GDM1 (cell line): ENCODE measurements around the gene TTC39B.
A peak's percentile ranks its signal among the peaks of the same experiment; 100 is the strongest.

Experiments
- DNase-seq: peaks from one replicate; lab custom pipeline; 2025; lab: John Stamatoyannopoulos, UW

Gene TTC39B

DNA sequence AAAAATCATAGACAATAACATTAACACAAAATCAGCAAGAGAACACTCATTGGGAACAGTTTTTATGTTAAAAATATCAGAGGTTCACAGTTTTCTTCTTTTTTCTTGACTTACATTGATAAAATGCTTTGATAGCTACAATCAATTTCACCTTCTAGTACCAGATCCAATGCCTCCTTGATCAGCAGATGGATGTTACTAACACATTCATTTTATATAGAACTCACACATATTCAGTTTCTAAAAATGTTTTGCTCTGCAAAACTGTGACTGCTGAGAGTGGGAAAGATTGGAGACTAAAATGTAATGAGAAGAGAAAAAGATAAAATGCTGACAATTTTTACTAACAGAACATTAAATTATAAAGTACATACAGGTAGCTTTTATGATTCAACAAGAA, 143.1 kb downstream of the TTC39B start:
- no peak for DNase-seq

DNA sequence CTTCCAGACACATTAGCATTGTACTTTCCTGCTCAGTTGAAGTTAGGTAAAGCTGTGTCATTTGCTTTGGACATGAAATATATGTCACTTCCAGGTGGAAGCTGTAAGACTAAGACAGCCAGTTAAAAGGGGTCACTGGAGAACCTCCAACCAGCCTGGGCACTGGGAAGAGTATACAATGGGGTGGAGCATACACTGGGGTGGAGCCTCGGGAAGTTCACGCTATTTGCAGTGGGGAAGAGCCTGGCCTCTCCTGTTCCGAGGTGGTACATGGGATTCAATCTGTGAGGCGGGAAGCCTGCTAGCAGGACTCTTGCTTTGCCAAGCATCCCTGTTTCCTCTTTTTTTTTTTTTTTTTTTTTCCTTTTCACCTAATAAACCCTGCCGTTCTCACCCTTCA, 145.3 kb downstream of the TTC39B start:
- no peak for DNase-seq

DNA sequence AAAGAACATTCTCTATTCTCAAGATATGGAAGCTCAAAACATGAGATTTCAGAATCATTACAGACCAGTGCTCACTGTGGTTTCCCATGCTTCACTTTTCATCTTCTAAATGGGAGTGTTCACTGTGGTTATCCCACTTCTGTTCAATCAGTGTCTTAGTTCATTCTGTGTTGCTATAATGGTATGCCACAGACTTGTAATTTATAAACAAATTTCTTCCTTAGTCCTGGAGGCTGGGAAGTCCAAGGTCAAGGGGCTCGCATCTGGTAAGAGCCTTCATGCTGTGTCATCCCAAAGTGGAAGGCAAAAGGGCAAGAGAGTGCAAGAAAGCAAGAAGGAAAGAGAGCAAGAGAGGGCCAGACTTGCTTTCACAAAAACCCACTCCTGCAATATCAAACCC, 146.3 kb downstream of the TTC39B start:
- no peak for DNase-seq

DNA sequence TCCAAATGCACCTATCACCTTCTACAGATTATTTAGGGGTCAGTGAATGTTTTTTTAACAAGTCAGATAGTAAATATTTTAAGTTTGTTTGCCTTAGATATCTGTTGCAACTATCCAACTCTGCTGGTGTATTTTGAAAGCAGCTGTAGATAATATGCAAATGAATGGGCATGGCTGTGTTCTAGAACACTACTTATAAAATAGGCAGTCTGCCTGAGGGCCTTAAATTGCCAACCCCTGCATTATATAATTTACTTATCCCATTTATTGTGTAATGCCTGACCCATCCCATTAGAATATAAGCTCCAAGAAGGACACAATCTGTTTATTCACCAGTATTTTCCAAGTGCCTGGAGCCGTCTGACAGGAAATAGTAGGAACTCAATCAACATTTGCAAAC, 149.0 kb downstream of the TTC39B start:
- no peak for DNase-seq

DNA sequence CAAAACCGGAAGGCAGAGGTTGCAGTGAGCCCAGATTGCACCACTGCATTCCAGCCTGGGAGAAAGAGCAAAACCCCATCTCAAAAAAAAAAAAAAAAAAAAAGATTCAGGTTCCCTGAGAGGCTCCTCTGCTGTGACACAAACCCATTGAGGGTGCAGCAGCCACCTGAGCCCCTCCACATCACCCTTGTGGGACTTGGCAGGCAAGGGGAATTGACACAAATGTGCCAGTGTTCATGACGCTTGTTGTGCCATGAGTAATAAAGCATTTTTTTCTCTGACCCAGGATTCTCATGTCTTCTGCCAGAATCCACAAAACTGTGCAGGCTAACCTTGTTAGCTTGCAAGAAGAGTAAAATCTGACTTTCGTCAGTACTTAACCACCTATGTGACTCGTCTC, 149.6 kb downstream of the TTC39B start:
- DNase-seq = no peak

DNA sequence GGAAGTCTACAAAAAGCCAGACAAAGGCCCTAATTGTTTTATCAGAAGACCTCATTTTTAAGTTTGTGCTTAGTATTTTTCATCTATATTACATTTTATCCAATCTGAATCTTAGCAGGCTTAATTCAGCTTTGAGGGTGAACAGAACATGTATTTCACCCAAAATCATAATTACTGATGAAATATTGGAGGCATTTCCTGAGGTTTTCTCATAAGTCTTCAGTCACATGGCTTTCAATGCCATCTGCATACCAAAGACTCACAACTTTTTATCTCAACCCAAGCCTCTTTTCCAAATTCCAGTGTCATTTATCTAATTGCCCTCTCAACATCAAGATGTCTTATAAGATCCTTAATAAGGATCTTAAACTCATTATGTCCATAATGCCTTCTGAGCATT, 150.8 kb downstream of the TTC39B start:
- no peak for DNase-seq

DNA sequence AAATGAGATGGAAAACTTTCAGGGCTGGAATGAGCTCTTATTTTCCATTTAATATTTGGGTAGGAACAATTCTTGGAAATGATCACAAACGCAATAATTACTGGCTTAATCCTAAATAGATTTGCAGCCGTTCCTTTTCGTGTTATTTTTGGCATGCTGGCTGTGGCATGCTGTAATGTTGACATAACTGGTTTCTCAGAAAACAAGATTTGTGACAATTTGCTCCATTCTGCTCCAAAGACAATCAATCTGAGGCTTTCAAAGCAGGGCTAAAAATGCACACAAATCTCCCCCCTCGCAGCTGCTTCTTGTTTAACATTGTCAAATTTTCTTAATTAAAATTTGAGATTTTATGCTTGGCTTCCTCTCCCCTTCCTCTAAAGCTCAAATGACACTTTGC, 151.2 kb downstream of the TTC39B start:
- DNase-seq = no peak

DNA sequence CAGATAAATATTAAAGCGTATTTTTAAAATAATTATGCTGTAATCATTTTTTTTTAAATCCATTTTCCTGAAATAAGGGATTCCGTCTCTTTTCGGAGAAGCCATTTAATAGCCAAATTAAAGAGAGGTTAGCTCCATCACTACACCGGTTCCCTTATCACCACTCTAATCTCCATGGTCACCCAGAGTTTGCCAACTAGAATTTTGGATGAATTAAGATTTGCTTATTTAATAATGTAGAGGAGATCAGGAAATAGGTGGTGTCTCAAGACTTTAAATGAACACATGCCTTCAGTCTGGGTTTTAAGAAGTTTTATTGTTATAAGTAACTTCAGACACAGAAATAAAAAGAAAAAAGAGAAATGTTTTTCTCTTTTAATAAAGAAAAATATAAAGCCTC, 151.7 kb downstream of the TTC39B start:
- no peak for DNase-seq

DNA sequence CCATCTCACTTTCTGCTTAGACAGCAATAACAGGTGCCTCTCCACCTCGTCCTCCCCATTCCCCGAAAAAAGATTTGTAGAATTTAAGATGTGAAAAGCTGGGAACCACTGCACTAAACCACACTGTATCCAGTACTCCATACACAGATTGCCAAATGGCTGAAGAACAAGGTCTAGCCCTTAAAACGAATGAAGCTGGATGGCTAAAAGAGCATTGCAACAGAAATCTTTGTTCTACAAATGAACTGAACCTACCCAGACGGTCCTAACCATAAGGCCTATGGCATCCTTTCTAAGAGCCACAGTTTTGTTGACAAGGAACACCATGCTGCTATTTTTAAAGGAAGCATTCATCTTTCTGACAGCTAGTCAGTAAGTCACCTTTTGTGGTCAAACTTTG, 152.3 kb downstream of the TTC39B start:
- DNase-seq = no peak

DNA sequence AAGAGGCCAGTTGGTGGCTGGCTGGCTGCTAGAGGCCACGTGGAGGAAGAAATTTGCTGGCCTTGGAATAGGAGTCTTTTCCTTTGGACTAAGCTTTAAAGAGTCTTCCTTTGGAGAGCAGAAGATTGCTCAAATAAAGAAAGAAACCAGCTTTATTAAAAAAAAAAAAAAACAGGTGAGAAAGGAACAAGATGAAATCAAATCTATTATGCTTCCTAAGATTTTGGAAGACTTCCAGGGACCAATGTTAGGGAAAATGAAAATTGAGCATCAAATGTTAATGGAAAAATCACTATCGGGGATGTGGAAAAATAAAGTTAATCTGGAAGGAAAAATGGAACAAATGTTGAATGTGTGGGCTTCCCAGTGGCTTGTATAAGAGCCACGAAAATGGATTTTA, 153.1 kb downstream of the TTC39B start:
- no peak for DNase-seq

DNA sequence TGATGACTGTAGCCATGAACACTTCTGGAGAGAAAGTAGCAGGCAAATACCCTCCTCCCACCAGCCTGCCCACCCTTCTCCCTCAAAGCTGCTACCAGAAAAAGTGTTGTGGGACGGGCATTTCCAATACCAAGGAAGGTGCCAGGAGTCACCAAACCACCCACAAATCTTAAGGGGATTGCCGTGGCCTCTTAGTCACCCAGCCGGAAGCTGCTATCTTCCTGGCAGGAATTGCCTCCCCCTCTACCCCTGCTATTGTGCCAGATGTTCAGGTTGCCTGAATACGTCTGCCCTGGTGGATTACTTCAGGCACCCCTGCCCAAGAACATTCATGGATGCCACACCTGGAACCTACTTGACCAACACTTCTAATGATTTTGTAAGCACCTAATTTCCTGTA, 156.1 kb downstream of the TTC39B start:
- DNase-seq = no peak

DNA sequence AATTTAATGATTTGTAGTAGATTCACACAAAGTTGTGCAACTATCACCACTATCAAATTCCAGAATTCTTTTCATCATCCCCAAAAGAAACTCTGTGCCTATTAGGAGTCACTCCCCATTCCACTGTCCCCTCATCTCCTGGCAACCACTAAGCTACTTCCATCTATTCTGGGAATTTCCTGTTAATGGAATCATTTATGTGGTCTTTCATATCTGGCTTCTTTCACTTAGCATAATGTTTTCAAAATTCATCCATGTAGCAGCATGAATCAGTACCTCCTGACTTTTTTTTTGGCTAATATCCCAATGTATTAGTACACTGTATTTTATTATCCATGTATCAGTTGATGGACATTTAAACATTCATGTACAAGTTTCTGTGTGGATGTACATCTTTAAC, 157.6 kb downstream of the TTC39B start:
- no peak for DNase-seq

DNA sequence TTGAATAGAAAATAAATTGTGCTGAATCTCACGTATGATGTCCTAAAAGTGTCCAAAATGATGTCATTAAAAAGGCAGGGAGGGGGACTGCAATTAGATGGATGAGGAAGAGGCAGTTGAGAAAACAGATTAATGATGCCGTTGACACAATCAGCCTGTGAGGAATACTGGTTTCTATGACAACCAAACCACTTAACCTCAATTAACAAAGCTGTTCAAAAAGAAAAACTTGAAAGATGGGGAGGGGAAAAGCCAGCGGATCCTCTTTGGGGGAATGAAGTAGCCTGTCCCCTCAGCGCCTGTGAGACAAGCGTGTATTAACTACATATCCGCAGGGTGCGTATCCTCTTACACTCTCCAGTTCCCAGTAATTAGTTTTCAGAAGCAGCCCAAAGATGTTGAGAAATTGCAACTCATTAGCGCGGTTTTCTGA, 160.7 kb downstream of the TTC39B start:
- no peak for DNase-seq

DNA sequence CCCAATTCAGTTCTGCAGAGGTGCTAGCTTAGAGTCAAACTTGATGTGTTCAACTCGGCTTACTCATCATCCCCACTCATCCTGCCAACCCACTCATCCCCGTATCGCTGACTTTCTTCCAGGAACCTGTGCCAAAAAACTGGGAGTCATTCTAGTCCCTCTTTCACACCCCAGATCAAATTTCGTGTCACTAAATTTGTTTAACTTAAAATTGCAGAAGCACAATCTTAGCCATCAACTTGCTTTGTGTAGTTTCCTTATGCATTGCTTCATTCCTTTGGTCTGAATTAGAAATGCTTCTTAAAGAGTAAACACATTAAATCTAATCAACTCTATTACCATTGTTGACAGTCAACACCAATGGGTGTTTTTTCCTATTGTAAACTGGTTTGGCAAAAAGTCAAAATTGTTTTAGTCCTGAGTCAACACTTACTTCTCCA, 162.4 kb downstream of the TTC39B start:
- no peak for DNase-seq

DNA sequence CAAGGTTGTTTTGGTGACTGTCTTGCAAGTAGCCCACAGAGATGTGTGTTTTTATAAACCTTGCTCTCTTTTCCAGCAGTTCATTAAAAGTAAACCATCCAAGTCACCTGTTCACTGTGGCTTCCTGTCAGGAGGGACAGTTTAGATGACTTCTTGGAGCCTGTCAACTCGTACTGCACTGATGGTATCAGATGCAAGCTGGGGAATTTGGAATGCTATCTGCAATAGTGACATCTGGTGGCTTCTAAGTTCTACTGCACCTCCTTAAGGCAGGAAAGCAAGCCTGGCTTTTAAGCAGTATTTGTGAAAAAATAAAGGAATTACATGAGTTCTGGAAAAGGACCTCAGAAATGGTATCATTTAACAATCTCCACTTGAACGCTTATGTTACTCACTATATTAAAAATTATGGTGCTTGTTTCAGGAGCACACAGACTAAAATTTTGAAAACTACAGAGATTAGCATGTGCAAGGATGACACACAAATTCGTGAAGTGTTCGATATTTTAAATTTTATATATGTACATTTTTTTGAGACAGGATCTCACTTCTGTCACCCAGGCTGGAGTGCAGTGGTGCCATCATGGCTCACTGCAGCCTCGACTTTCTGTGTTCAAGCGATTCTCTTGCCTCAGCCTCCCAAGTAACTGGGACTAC, 164.0 kb downstream of the TTC39B start:
- DNase-seq = no peak

DNA sequence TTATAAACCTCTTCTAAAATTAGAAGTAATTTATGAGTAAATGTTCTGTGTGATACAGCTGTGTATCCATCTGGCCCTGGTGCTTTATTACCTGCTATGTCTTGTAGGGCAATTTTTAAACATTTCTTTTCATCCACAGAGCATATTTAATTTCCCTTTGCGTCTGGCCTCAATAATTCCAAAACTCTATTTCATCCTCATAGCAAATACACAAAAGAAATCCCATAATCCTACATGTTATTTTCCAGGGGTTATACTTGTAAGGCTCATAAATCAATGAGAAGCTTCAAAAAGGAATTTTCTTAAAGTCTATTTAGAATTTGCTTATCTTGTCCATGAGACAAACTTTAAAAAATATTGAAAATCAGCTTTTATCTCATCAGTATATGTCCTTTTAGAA, 167.0 kb downstream of the TTC39B start:
- DNase-seq = no peak

DNA sequence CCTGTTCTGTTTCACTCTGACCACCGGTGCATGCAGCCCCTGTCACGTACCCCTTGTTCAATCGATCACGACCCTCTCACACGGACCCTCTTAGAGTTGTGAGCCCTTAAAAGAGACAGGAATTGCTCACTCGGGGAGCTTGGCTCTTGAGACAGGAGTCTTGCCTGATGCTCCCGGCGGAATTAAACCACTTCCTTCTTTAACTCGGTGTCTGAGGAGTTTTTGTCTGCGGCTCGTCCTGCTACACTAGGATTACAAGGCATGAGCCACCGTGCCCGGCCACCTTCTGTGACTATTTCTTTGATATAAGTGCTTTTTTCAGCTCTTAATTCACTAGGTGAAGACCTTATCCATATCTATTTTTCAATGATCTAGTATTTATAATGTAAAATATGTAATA, 167.5 kb downstream of the TTC39B start:
- DNase-seq = no peak

DNA sequence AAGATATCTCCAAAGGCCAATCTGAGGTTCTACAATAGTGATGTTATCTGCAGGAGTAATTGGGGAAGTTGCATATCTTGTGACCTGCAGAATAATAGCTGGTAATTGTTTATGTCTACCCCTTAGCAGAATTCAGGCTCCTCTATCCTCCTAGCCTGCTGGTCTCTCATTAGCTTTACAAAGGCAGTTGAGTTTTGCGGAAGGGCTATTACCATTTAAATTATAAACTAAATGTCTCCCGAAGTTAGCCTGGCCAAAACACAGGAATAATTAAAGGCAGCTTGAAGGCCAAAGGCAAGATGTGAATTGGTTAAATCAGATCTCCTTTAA, 168.7 kb downstream of the TTC39B start:
- no peak for DNase-seq

DNA sequence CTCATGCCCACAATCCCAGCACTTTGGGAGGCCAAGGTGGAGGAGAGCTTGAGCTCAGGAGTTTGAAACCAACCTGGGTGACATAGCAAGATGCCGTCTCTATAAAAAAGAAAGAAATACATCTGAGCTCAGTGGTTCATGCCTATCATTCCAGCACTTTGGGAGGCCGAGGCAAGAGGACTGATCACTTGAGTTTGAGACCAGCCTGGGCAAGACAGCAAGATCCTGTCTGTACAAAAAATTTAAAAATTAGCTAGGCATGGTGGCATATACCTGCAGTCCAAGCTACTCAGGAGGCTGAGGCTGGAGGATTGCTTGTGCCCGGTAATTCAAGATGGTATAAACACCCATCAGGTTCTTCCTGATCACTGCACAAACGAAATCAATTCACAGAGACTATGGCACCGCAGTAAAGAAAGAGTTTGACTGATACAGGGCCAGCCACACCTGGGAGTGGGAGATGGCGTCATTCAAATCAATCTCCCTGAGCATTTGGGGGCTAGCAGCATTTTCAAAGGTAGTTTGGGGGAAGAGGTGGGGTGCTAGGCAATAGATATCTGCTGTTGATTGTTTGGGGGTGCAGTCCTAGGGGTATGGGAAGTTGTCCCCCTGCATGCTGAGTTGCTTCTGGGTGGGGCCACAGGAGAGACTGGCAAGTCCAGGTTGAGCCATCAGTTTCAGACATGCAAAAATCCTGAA, 169.2 kb downstream of the TTC39B start:
- DNase-seq = no peak

DNA sequence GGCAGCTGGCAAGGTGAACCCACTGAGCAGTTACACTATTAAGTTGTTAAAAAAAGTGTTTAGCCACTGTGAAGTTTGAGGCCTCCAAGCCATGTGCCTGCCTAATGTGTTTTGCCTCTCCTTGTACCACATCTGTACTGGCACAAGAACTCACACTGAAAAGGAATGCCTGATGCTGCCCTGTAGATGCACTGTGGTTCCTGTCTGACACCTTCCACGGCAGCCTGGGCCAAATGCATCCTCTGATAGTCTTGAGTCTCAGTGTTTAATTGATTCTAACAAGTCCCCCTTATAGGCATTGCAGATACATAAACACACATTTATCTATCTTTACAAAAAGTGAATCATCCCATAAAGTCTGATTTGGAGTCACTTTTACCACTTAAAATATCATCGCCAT, 169.9 kb downstream of the TTC39B start:
- no peak for DNase-seq

DNA sequence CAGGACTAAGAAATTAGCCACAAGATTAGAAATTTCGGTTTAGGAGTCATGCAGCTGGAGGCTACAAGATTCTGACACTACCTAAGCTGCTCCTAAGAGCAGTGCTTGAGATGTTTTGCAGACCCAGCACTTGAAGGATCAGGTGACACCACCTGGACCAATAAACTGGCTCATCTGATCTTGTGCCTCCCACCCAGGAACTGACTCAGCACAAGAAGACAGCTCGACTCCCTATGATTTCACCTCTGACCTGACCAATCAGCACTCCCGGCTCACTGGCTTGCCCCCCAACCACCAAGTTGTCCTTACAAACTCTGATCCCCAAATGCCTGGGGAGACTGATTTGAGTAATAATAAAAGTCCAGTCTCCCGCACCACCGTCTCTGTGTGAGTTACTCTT, 170.4 kb downstream of the TTC39B start:
- DNase-seq = no peak

DNA sequence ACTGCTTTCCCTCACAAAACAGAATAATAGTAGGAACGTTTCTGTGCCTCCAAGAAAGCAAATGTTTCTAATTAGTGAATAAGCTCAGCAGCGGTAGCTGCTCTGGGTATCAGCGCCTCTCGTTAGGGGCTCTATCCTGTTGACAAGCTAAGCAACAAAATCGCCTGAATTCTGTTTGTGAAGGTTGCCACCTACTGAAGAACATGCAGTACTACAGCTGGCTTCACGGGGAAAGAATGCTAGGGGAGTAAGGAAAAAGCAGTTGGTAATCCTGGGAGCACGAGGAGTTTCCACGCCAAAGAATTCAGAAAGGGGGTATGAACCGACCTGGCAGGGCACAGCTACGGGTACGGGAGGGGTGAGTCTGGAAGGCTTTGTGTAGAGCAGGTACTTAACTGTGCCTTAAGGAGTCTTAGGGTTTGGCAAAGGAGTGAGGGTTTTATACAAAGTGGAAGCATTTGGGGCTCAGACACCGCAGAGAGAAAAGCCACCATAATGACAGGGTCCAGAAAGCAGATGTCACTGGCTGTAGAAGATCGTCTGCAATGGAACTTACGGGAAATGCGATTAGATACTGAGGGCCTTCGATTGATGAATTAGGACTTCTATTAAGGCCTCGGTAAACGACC, 171.7 kb downstream of the TTC39B start:
- DNase-seq = peak; percentile 31

DNA sequence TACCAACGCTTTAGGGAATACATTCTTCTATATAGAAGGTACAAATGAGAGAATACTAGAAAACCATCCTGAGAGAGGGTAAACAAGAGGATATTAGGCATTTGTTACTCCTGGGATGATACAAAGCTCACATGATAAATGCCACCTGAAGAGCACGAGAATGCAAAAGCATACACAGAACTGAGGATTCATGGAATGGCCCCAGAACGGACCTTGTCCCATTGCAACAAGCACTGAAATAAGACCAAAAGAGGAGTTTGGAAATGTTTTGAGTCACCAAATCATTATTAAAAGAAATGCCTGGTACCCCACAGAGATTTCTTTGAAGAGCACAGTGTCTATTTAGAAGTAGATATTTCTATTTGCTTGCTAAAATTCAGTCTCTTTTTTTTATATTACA, 173.5 kb downstream of the TTC39B start:
- no peak for DNase-seq

DNA sequence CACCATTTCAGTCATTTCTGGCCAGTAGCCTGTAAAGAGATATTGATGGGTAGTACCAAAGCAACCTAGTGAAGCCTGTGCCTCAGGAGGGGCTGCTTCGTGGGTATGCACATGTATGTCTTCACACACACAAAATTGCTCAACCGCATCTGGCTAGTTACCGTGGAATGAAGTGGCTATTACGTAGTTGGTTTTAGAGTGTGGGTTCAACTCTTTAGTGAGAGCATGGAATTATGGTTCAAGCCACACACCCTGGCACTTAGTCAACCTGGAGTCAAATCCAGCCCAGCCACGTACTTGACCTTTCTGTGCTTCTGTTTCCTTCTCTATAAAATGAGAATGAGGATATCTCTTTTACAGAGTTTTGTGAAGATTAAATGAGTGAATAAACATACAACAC, 174.9 kb downstream of the TTC39B start:
- DNase-seq = no peak
